ENCODE results near the gene GMPPA.

Gene GMPPA

GRCh38 chr2:219514196-219514761 is 15.6 kb downstream of the GMPPA start, which contains the start of gene ASIC4:
Gene ASIC4 (plus strand): TSS chr2:219514482. CDS start chr2:219514725, 243 bp downstream.
- no peak for TF ChIP-seq CTCF (IDR thresholded peaks at IDR 0.05; ENCODE audit: low read depth, low read length, missing control alignments)
- H3K4me3 ChIP-seq (replicated peaks; ENCODE audit: low read depth, low read length): no peak within 1 kb of the TSS
- DNase-seq (ENCODE audit: extremely low read depth, low read depth): no peak

GRCh38 chr2:219514836-219515235 is 16.1 kb downstream of the GMPPA start:
- H3K4me3 ChIP-seq (replicated peaks; ENCODE audit: low read depth, low read length): no peak overlapping the region
- DNase-seq (ENCODE audit: extremely low read depth, low read depth): no peak
- no peak for TF ChIP-seq CTCF (IDR thresholded peaks at IDR 0.05; ENCODE audit: low read depth, low read length, missing control alignments)

GRCh38 chr2:219515874-219516629 is 17.4 kb downstream of the GMPPA start:
- DNase-seq (ENCODE audit: extremely low read depth, low read depth): no peak
- H3K4me3 ChIP-seq (replicated peaks; ENCODE audit: low read depth, low read length): no peak overlapping the region
- TF ChIP-seq CTCF (IDR thresholded peaks at IDR 0.05; ENCODE audit: low read depth, low read length, missing control alignments): no peak

- TF ChIP-seq CTCF (IDR thresholded peaks at IDR 0.05; ENCODE audit: low read depth, low read length, missing control alignments): no peak
- no peak for DNase-seq (ENCODE audit: extremely low read depth, low read depth)
- H3K4me3 ChIP-seq (replicated peaks; ENCODE audit: low read depth, low read length): no peak overlapping the region
Measured at GRCh38 chr2:219516888-219517287, 18.2 kb downstream of the GMPPA start.

- H3K4me3 ChIP-seq (replicated peaks; ENCODE audit: low read depth, low read length): no peak overlapping the region
- DNase-seq (ENCODE audit: extremely low read depth, low read depth): no peak
- no peak for TF ChIP-seq CTCF (IDR thresholded peaks at IDR 0.05; ENCODE audit: low read depth, low read length, missing control alignments)
Measured at GRCh38 chr2:219517954-219518778, 19.5 kb downstream of the GMPPA start.

- TF ChIP-seq CTCF (IDR thresholded peaks at IDR 0.05; ENCODE audit: low read depth, low read length, missing control alignments): no peak
- H3K4me3 ChIP-seq (replicated peaks; ENCODE audit: low read depth, low read length): no peak overlapping the region
- no peak for DNase-seq (ENCODE audit: extremely low read depth, low read depth)
Measured at GRCh38 chr2:219519526-219519916, 20.8 kb downstream of the GMPPA start.
